Motor neuron (in vitro differentiated cells): ENCODE data around the gene CD109. TPM values are rescaled to one million over a fixed set of nuclear protein-coding genes. Genes with fewer than 3 reads are reported as not detected.
"Not testable (repeated sequence)": the region's sequence is repeated elsewhere in the genome, so short reads cannot be mapped to it uniquely, and the experiment has no call there.

ENCODE experiments used
- ATAC-seq, 8 experiments: fragments of 200-7000 bp; cut with Tn5 transposase; replicated peaks in 6 of 8; 2 replicates each; pipeline ENCODE4 v1.8.0; 2021; ENCODE audit warnings: mild to moderate bottlenecking in 8 of 8, moderate library complexity in 8 of 8
- H3K27ac ChIP-seq, 2 donors: fragments of 250-450 bp; sonication (Bioruptor Pico); 2 replicates each; pipeline ENCODE4 v1.9.0; 2021; ENCODE audit warnings: antibody characterized with exemption in 2 of 2, mild to moderate bottlenecking in 2 of 2, moderate library complexity in 1 of 2
- H3K4me1 ChIP-seq, 2 donors: fragments of 250-450 bp; sonication (Bioruptor Pico); replicated peaks in 1 of 2; 2 replicates each; pipeline ENCODE4 v1.6.1; 2021; ENCODE audit warnings: antibody characterized with exemption in 2 of 2, mild to moderate bottlenecking in 2 of 2, moderate library complexity in 1 of 2
- H3K4me3 ChIP-seq, 5 donors: fragments of 250-450 bp; sonication (Bioruptor Pico); 2 replicates each; pipeline ENCODE4 v1.9.0; 2021; ENCODE audit warnings: antibody characterized with exemption in 5 of 5, mild to moderate bottlenecking in 5 of 5, moderate library complexity in 4 of 5
- WGBS, 10 experiments: fragments of 450-650 bp; shearing (Covaris generic); methylation state at CpG; one replicate each; pipeline ENCODE4 v1.0.0; 2022; 5-methylcytosine and 5-hydroxymethylcytosine counted together
- in situ Hi-C, 9 experiments: fragments of 400-800 bp; cut with MboI; loops; one replicate each; pipeline ENCODE4 v1.15.0; 2021; ENCODE audit warnings: low sequenced_read_pairs in 9 of 9, low pct_unique_long_range_greater_than_20kb in 2 of 9; ENCODE audit not compliant: unreplicated experiment in 9 of 9
- total RNA-seq, 8 experiments: library from RNA; unstranded; fragments of 300-600 nt; gene quantifications; 2 replicates each; pipeline versions ENCODE4 v1.2.3 to v1.2.4, GENCODE V29; 2022

The CD109 gene
- total RNA-seq, 8 experiments from 2014 or later = 0.21 to 24.1 (median 5.2) TPM

DNA sequence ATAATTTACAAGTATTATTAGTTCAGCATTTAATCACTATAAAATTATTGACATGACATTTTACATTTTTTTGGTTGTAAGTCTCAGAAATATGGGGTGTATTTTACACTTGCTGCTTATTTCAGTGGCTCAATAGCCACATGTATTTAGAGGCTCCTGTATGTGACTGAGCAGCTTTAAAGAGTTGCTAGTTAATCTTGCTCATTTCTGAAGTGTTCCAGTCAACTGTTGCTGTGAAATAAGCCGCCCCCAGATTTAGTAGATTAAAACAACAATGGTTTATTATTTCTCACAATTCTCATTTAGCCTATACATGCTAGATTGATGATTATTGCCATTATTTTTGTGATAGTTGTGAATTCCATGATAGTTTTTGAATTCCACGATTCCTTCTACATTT lies 23.0 kb downstream of the CD109 start:
- 60 to 100% (median 80%) methylated on average over 1 to 2 of the region's 2 CpGs for WGBS, 10 experiments
- in situ Hi-C loops = no loop called here
- Histone ChIP-seq H3K4me1 (no peaks in the 10 kb centered on the region), H3K27ac (no peak overlapping the region), H3K4me3 (no peak overlapping the region)
- ATAC-seq = no peak

DNA sequence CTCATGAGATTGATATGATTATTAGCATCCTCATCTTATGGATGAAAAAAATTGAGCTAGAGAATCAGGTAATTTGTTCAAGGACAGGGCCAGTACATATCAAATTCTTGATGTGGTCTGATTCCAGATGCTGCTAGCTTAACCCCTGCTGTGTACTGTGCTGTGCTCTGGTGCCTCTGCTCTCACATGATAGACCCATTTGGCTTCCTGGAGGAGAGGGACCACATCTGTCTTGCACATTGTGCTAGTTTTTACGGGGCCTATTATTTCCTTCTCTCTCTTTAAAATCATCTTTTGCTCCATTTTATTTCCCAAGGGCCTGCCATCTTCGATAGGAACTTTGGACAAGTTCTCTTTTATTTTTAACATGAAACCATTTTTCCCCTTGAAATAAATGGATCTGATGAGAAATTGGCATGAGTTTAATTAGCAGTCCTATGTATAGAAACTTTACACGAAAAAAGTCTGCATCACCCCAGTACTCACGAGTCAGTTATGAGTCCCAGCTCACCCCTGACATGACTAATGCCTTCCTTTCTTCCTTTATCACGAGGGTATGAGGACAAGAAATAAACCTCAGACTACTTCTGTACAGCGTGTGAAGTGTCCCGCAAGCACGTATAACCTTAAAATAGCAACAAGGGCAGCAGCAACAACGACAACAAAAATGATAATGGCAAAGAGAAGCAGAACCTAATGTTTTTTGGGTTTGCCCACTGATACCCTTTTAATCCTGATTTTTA lies 26.5 kb downstream of the CD109 start:
- Histone ChIP-seq H3K4me3 (no peak overlapping the region), H3K27ac (no peak overlapping the region), H3K4me1 (no peaks in the 10 kb centered on the region)
- 12 to 100% (median 72%) methylated on average over 1 to 9 of the region's 9 CpGs for WGBS, 10 experiments
- in situ Hi-C loops = no loop called here
- peak in 3 of 8 experiments; percentile 20 to 87 (median 81) for ATAC-seq

GRCh38 chr6:73723480-73723879 lies 27.5 kb downstream of the CD109 start:
- H3K27ac ChIP-seq, ATAC-seq, H3K4me1 ChIP-seq, H3K4me3 ChIP-seq, in situ Hi-C loops: not testable (repeated sequence)
- WGBS, 10 experiments = 20 to 100% (median 92%) methylated on average over 1 to 2 of the region's 2 CpGs; no CpG with 5 or more reads in 3 of the 10 experiments

DNA sequence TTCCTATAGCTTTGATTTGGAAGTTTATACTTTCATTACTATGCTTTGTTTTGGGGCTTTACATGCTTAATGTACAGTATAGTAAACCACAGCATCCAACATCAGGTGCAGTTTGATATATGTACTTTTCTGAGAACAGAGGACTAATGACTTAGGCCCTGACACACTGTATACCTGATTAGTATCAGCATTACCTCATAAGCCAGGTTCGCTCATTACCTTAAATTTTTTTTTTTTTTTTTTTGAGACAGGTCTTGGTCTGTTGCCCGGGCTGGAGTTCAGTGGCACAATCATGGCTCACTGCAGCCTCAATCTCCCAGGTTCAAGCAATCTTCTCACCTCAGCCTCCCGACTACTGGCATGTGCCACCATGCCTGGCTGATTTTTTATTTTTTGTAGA lies 28.4 kb downstream of the CD109 start:
- Histone ChIP-seq H3K27ac (no peak overlapping the region), H3K4me3 (no peak overlapping the region), H3K4me1 (no peaks in the 10 kb centered on the region)
- WGBS, 10 experiments = 83 to 100% (median 92%) methylated on average over 1 to 3 of the region's 3 CpGs; no CpG with 5 or more reads in 1 of the 10 experiments
- in situ Hi-C loops = no loop called here
- ATAC-seq = no peak

GRCh38 chr6:73725192-73725591 lies 29.2 kb downstream of the CD109 start:
- WGBS, 10 experiments = 90 to 100% (median 100%) methylated on average over 1 to 5 of the region's 8 CpGs; no CpG with 5 or more reads in 3 of the 10 experiments
- H3K27ac ChIP-seq, H3K4me3 ChIP-seq, H3K4me1 ChIP-seq, ATAC-seq: not testable (repeated sequence)
- in situ Hi-C loops = loop anchor here in 6 of 9 experiments (25.0 kb wide), 2 partner anchors 237 to 1487 kb away; partner anchors contain the start of gene COL12A1 (in 5 of the 6)

DNA sequence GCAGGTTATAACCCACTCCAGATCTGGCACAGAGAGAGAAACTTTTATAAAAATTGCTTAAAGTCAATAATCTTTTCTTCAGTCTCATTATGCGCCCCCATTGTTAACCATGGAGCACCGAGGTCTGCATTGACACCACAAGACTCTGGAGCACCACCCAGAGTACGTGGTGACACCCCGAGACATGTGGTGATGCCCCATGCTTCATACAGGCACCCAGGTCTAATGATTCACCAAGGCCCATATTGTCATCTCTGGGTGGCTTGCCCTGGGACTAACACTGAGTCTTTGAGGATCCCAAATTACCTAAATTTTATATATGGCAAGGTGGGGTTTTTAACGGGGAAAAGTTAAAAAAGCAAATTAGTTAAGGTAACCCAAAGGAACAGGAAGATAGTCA lies 31.1 kb downstream of the CD109 start:
- 80 to 100% (median 90%) methylated on average over 1 to 4 of the region's 5 CpGs; no CpG with 5 or more reads in 1 of the 10 experiments for WGBS, 10 experiments
- in situ Hi-C loops = loop anchor here in 6 of 9 experiments (25.0 kb wide), 2 partner anchors 235 to 1485 kb away; partner anchors contain the start of gene COL12A1 (in 5 of the 6)

DNA sequence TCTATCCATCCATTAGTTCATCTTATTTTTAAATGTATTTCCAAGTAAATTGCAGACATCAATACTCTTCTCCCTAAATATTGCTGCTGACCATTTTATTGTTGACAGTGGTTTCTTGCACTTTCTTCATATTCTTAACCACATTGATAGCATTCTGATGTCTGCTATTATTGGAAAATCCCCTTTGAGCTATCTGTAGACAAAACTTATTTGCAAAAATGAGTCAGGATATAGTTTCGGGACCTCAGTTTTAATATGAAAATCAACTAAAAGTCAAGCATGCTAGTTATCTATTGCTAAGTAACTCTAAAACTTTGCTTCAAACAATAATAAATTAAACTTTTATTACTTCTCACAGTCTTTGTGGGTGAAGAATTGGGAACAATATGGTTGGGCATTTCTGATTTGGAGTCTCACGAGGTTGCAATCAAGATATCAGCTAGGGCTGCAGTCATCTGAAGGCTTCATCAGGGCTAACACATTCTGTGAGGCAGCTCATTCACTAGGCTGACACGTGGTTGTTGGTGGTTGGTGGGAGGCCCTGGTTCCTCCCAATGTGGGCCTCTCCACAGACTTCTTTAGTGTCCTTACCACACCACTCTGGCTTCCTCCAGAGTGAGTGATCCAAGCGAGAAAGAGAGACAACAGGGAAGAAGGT lies 32.7 kb downstream of the CD109 start:
- no peaks in the 10 kb centered on the region for H3K4me1 ChIP-seq
- no peak overlapping the region for H3K4me3 ChIP-seq
- no peak overlapping the region for H3K27ac ChIP-seq
- WGBS, 10 experiments = 73 to 100% (median 90%) methylated on average over 2 to 3 of the region's 4 CpGs; no CpG with 5 or more reads in 1 of the 10 experiments
- in situ Hi-C loops = loop anchor here in 6 of 9 experiments (25.0 kb wide), 2 partner anchors 234 to 1484 kb away; partner anchors contain the start of gene COL12A1 (in 5 of the 6)
- peak in 2 of 8 experiments; percentile 12 to 26 for ATAC-seq

More for the DNA sequence above, 31.1 kb downstream of the CD109 start:
- Histone ChIP-seq H3K4me3 (no peak overlapping the region), H3K27ac (no peak overlapping the region), H3K4me1 (no peaks in the 10 kb centered on the region)
- ATAC-seq = no peak

- in situ Hi-C loops = loop anchor here in 7 of 9 experiments (10.0 to 25.0 kb wide), 3 partner anchors 56 to 1481 kb away; partner anchors contain the start of gene COL12A1 (in 5 of the 7)
These were observed 35.3 kb downstream of the CD109 start for GRCh38 chr6:73731285-73731684.

DNA sequence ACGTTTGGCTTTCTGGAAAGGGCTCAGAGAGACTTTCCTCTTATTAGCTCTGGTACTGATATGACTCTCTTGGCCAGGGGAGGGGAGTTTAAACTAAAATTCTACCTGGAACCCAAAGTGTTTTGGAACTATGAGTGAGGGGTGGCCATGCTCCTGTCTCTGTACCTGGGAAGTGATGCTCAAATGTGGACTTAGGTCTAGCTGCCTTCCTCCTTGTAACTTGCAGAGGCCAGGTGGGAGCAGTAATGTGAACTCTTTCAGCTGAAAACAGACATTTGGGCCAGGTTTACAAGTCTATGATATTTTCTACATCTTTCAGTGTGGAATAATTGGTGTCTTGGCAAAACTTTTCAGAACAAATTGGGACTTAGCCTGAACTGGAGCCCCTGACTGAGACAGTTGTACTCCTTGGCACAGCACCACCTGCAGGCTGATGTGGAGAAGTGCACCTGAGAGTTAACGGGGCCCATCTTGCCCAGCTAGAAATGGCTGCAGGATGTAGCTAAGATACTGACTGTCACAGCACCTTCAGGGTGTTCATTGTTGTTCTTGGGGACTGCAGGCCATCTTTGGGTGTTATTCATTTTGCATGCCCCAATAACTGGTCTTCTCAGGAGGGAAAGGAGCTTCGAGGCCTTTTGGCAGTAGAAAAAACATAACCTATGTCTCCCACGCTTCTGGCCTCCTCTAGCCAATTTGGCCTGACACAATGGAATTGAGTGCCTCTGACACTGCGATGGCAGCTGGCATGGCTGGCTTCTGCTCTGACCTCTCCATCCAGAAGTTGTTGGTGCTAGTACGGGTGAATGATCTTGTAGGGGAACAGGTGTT lies 37.1 kb downstream of the CD109 start:
- Histone ChIP-seq H3K4me1 (no peaks in the 10 kb centered on the region), H3K27ac (no peak overlapping the region), H3K4me3 (no peak overlapping the region)
- ATAC-seq = peak in 6 of 8 experiments; percentile 43 to 87 (median 78)
- in situ Hi-C loops = loop anchor here in 7 of 9 experiments (10.0 to 25.0 kb wide), 3 partner anchors 58 to 1479 kb away; partner anchors contain the start of gene COL12A1 (in 5 of the 7)
- WGBS, 10 experiments = 42 to 90% (median 51%) methylated on average over 1 to 6 of the region's 6 CpGs; no CpG with 5 or more reads in 1 of the 10 experiments

More at GRCh38 chr6:73731285-73731684, 35.3 kb downstream of the CD109 start:
- H3K4me3 ChIP-seq = no peak overlapping the region
- H3K27ac ChIP-seq = no peak overlapping the region
- no peak for ATAC-seq
- no peaks in the 10 kb centered on the region for H3K4me1 ChIP-seq
- 67 to 100% (median 92%) methylated on average over 2 to 5 of the region's 5 CpGs; no CpG with 5 or more reads in 3 of the 10 experiments for WGBS, 10 experiments

DNA sequence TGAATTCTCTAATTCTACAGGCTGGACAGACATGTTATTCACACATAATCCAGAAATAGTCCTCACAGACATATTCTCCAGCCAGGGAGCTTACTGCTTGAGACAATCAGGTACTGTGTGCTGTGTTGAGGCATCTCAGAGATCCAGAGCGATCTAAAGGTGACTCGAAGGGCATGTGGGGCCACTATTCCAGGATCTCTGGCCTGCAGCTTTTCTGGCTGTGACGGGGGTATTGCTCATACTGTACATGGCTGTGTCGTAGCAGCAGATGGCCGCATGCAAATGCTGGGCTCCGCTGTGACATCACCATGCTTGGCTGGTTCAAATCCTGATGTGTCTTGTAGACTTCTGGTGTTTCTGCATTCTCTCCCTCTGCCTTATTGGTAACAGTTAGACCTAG lies 37.8 kb downstream of the CD109 start:
- Histone ChIP-seq H3K4me3 (no peak overlapping the region), H3K27ac (no peak overlapping the region), H3K4me1 (no peaks in the 10 kb centered on the region)
- in situ Hi-C loops = loop anchor here in 7 of 9 experiments (10.0 to 25.0 kb wide), 3 partner anchors 59 to 1479 kb away; partner anchors contain the start of gene COL12A1 (in 5 of the 7)
- ATAC-seq = peak in 2 of 8 experiments; percentile 11 to 24
- 75 to 100% (median 88%) methylated on average over 1 to 6 of the region's 6 CpGs; no CpG with 5 or more reads in 2 of the 10 experiments for WGBS, 10 experiments

GRCh38 chr6:73734832-73735453 lies 38.9 kb downstream of the CD109 start:
- WGBS, 10 experiments = 40 to 100% (median 83%) methylated on average over 1 to 2 of the region's 2 CpGs; no CpG with 5 or more reads in 1 of the 10 experiments
- in situ Hi-C loops = loop anchor here in 7 of 9 experiments (10.0 to 25.0 kb wide), 3 partner anchors 60 to 1477 kb away; partner anchors contain the start of gene COL12A1 (in 5 of the 7)
- Histone ChIP-seq H3K4me3 (no peak overlapping the region), H3K4me1 (no peaks in the 10 kb centered on the region), H3K27ac (no peak overlapping the region)
- peak in 1 of 8 experiments; percentile 9 for ATAC-seq
